GM21447 (cell line): ENCODE data around the gene SELENOT.

ENCODE experiments used
- ATAC-seq: cut with Tn5 transposase; IDR thresholded peaks from one replicate; pipeline ENCODE4 v1.9.1; 2021; ENCODE audit not compliant: unreplicated experiment

Gene SELENOT

DNA sequence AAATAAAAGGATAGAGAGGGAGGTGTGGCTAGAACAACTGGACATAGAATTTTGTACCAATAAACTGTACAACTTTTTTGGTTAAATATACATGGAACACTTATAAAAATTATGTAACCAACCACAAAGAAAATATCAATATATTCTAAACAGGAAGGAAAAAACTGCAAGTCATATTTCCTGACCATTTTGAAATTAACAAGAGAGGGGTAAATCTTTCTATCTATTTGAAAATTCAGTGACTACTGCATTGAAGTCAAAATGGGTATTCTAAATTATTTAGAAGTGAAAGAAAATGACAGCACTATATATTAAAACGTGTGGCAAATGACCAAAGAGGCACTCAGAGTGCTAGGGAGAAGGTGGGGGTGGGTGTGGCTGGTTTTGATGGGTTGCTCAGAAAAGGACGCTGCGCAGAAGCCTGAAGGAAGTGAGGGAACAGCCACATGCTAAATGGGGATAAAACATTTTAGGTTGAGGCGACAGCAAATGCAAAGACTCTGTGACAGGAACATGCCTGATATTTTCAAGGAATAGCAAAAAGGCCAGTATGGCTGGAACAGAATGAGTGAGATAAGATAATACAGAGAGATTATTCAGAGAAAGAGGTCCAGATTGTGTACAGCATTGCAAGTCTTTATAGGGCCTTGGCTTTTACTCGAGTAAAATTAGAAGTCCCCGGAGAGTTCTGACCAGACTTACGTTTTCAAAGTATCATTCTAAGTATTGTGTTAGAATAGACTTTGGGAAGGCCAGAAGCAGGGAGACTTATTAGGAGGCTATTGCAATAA is 59.5 kb downstream of the SELENOT start:
- no peak for ATAC-seq

DNA sequence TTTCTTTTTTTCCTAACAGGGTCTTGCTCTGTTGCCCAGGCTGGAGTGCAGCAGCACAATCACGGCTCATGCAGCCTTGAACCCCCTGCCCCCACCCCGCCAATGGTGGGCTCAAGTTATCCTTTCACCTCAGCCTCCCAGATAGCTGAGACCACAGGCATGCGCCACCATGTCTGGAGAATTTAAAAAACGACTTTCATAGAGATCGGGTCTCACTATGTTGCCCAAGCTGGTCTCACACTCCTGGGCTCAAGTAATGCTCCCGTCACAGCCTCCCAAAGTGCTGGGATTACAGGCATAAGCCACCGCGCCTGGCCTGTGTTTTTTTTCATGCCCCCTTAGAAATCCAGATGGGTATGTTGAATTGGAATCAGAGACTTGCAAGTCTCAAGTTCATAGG is 60.3 kb downstream of the SELENOT start:
- ATAC-seq: no peak

DNA sequence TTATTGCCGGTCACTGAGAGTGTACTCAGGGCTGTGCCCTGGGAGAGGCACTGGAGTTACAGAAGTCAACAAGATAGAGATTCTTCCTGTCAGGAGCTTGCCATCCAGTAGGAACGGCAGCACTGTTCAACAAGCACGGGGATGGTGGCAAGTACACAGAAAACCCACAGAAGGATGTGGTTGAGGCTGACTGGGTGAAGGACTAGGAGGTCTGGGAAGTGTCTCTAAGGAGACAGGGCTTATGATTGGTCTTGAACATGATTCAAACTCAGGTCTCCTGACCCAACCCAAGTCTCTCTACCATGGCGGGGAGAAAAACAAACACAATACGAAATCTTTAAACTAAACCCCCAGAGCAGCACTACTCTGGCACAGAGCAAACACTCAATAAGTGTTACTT is 63.0 kb downstream of the SELENOT start:
- no peak for ATAC-seq

DNA sequence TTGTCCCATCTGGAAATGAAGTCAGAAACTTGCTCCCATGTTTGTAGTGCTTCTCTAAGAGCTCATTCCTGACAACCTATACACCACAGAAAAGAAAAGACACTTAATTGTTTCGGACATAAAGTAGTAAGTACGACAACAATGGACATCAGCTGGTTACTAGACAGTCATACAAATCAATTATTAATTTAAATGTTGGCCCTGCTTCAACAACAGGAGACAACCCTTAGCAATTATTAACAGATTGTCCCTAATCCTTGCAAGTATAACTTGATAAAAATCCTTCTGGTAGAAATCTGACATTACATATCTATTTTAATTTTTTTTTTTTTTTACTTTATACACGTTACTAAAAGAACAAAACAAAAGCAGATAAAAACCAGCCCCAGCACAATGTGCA is 70.8 kb downstream of the SELENOT start:
- no peak for ATAC-seq

DNA sequence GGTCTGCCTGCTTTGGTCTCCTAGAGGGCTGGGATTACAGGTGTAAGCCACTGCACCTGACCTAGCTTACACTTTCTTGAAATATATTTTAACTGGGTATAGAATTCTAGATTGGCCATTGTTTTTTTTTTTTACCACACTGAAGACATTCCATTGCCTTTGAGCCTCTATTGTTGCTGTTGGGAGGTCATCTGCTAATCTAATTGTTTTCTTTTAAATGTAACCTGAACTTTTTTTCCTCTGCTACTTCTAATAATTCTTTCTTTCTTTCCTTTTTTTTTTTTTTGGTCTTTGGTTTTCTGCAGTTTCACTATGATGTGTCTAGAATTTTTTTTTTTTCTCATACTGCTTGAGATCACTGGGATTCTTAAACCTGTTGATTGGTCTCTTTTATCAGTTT is 72.5 kb downstream of the SELENOT start:
- no peak for ATAC-seq
